Vagina (tissue), 2 donors: ENCODE measurements around the gene NCEH1.

Experiments used
- POLR2A ChIP-seq, 2 donors: fragments of 450-650 bp; IDR thresholded peaks; one replicate each; pipeline ENCODE4 v1.6.1; 2017; ENCODE audit warnings: antibody characterized with exemption in 2 of 2, mild to moderate bottlenecking in 2 of 2, moderate library complexity in 2 of 2
- POLR2AphosphoS5 ChIP-seq, 2 donors: sonication (generic); formaldehyde crosslinking; IDR thresholded peaks; one replicate each; pipeline ENCODE4 v1.9.0; 2017; ENCODE audit warnings: antibody characterized with exemption in 2 of 2, mild to moderate bottlenecking in 2 of 2, low read depth in 1 of 2; ENCODE audit not compliant: insufficient read depth in 1 of 2

- no peak for TF ChIP-seq POLR2A (IDR thresholded peaks at IDR 0.05)
- no peak for TF ChIP-seq POLR2AphosphoS5 (IDR thresholded peaks at IDR 0.05; ENCODE audit: insufficient read depth in 1 of 2, low read depth in 1 of 2)
These were observed 57.8 kb downstream of the NCEH1 start for GRCh38 chr3:172653004-172653572.
